Stimulated activated CD4-positive, alpha-beta T cell treated with anti-CD3 and anti-CD28 coated beads, Interleukin-1b, Interleukin-23, amount 100 ng/mL, for 48 hours (primary cell): ENCODE results near the gene TSEN54.
"Not testable (repeated sequence)": the region's sequence is repeated elsewhere in the genome, so short reads cannot be mapped to it uniquely, and the experiment has no call there.

Experiments
- DNase-seq: peaks from one replicate; pipeline ENCODE4 v3.0.0-alpha.2; 2020

Gene TSEN54

DNA sequence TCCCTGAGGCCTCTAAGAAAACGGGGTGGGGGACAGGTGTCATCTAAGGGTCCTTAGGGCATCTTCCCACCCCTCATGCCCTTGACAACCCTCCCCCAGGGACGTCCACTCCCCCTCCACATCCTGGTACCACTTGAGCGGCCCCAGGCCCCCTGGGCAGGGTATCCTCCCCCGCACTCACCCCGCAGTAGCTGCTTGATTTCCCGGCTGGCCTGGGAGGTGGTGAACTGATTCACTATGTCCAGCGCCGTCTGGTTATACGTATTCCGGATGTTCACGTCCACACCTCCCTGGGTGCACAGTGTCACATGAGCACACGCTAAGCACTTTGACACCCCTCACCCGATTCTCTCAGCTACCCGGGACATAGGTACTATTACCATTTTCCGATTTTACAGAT, 10.7 kb upstream of the TSEN54 start:
- no peak for DNase-seq

DNA sequence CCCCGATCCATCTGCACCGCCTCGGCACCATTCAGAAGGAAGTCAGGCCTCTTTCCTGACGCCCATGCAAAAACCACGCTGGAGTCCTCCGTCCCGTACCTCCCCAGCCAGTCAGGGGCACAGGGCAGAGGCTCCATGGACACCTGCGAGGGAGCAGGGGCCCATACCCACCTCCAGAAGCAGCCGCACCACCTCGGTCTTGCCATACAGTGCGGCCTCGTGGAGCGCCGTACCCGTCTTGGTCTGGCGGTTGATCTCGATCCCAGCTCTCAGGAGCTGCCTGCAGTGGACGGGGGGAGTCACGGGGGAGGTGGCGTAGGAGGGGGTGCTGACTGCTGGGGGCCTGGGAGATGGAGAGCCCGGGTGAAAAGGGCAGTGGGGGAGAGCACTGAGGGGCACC, 10.2 kb upstream of the TSEN54 start:
- no peak for DNase-seq

DNA sequence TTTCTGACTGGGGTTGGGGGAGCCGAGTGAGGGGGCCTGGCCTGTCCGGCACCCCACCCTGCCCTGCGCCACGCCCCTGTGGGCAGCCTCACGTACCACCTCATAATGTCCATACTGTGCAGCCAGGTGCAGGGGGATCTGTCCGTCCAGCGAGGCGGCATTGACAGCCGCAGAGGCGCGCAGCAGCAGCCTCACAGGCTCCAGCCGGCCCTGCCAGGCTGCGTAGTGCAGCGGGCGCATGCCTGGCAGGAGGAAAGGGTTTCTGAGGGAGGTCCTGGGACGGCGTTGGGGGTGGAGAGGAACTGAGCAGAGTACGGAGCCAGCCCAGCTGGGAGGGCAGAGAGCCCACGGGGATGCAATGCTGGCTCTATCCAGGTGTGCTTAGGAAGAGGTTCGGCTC, 9.4 kb upstream of the TSEN54 start:
- DNase-seq: no peak

DNA sequence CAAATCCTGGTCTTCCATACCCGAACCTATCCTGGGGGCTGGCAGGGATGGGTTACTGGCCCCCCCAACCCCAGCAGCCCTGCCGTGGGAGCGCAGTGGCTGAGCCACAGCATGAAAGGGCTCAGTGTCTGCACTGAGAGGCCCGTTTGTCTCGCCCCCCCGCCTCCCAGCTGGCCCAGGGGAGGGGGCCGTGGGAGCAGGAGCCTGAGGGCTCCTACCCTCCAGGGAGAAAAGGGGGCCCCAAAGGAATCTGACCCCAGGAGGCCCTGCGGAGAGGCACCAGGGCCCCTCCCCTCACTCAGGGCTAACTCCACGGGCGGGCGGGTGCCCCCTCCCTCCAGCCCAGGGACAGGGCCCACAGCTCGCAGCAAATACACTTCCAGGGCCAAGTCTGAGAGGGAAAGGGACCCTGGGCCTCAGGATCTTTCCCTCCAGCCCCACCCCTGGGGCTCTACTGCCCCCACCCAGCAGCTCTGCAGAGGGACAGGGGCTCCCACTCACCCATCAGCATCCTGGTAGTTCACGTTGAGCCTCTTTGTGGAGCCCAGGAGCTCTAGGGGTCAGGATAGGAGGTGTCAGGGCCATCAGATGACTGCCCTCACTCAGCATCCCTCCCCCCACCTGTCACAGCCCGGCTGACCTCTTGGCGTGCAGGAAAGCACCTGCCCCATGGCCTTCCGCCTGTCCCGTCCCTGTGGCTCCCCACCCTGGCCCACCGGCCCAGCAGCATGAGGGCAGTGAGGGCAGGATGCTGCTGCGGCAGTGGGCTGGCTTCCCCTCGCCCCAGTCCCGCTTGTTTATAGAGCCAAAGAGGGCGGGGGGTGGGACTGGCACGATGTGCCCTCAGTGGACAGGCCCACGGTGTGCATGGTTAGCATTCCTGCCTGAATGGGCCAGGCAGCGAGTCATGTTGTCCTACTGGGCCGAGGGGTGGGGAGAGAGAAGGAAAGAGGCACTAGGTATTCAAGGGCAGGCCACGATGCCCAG, 8.3 kb upstream of the TSEN54 start:
- DNase-seq: no peak

DNA sequence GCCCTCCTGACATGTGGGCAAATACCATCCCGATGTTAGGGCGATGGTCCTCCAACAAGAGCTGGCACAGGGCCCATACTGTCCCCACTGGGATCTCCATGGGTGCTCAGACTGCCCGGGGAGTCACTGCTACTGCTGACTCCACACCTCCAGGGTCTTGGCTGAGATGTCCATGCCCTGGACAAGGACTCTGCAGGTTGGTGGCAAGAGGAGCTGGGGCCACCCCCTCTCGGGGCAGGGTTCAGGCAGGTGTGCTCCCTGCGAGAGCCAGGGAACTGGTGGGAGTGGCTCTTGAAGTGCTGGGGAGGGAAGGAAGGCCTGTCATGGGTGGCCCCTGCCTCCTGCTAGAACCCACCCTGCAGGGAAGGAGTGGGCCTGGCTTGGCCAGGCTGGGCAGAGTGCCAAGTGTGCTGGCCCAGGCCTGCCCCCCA, 7.4 kb upstream of the TSEN54 start:
- DNase-seq: no peak

DNA sequence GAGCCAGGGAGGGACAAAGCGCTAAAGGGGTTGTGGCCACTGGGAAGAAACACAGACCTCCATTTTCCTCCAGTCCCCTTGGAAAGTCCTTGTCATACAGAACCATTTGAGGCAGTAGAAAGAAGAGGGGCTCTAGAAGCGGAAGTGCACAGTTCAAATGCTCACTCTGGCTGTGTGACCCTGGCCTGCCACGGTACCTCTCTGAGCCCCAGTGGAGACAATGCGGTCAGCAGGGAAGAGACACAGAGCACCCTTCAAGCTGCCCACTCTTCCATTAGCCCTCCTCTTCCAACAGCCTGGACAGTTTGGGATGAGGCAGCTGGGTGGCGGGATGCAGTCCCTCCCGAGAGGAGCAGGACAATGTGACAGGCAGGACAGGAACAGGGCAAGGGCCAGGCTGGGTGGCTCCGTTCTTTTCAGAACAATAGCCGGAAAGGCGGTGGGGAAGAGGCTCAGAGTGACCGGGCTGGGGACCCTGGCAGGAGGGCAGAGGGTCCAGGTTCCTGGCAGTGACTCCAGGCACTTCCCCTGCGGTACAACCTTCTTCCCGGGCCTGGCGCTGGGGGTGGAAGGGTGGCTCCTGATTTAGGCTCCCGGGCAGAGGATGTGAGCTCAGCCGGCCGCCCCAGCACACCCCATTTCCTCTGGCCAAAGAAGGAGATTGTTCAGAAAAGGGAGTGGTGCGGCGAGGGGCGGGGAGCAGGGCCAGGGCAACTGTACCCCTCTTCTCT, 6.6 kb upstream of the TSEN54 start:
- no peak for DNase-seq

DNA sequence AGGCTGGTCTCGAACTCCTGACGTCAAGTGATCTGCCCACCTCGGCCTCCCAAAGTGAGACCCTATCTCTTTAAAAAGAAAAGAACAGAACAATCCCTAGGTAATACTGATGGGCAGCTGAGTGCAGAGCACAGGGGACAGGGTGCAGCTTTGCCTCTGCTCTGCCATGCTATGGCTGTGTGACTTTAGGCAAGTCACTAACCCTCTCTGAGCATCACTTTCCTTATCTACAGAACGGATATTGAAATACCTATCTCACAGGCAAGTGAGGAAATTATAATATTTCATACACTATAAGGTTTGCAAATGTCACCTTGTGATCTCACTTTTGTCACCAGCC, 5.1 kb upstream of the TSEN54 start:
- no peak for DNase-seq

DNA sequence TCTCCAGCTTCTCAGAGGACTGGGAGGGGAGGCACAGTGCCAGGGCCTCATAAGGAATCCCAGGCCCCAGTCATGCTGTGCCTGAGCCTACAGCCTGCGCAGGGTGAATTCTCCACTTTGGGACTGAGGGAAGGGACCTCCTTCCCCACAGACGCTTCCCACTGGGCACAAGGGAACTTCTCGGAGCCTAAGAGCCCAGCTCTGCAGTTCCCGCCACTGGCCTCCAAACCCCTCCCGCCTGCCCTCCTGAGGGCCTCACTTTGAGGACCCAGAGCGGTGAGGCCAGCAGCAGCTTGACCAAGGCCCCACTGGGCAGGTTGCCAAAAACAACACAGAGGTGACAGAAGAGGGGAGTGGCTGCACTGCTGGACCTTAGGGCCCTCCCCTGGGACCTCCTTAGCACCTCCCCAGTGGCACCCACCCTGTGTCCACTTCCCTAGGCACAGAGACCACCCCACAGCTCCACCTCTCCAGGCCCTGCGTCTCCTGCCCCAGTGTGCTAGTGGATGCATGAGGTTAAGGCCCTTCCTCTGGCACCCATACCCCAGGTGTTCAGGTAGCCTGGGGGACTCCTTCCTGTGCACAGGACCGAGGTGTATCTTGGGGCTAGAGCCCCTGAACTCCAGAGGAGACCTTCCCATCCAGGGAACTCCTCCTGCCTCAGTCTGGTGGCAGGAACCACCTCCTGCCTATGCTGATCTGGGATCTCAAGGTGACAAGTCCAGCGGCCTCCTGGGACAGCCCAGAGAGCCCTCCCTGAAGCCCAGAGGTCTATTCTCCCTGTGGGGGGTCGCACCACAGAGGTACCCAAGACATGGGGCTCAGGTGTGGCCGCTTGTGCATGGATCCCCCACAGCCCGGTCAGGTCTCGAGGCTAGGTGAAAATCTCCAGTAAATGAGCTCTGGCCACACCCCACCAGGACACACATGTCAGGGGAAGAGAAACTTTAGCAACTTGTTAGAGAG, 4.4 kb upstream of the TSEN54 start:
- no peak for DNase-seq

DNA sequence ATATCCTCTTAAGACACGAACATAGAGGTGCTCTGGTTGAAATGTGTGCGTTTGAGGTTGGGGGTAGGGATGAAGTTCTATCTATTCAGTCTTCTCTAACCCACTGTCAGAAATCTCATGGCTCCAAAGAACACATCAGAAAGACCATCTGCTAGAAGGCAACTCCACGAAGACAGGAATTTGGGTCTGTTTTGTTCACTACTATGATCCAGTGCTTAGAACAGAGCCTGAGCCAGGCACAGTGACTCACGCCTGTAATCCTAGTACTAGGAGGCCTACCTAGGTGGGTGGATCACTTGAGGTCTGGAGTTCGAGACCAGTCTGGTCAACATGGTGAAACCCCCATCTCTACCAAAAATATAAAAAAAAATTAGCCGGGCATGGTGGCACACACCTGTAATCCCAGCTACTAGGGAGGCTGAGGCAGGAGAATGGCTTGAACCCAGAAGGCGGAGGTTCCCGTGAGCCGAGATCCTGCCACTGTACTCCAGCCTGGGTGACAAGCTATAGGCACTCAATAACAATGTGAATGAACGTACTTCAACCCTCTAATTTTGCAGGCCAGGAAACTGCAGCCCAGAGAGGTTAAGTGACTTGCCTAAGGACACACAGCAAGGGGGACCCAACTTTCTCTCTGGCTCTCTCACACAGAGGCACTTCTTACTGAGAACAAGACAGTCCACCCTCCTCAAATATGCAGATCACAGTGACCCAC, 3.2 kb upstream of the TSEN54 start:
- DNase-seq: no peak

DNA sequence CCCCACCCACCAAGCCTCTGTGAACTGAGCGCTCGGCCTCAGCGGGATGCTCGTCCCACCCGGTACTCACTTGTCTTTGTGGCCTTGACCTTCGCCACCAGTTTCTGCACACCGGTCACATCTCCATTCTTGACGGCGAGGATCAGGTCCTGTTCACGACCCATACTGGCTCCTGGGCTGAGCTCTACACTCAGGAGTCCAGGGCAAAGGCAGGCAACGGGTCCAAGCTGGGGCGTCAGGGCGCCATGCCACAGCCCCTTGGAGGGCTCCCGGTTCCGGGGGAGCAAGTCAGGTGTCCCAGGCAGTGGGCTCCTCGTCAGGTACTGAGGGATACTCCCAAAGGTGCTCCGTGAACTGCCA, 2.7 kb upstream of the TSEN54 start:
- no peak for DNase-seq

DNA sequence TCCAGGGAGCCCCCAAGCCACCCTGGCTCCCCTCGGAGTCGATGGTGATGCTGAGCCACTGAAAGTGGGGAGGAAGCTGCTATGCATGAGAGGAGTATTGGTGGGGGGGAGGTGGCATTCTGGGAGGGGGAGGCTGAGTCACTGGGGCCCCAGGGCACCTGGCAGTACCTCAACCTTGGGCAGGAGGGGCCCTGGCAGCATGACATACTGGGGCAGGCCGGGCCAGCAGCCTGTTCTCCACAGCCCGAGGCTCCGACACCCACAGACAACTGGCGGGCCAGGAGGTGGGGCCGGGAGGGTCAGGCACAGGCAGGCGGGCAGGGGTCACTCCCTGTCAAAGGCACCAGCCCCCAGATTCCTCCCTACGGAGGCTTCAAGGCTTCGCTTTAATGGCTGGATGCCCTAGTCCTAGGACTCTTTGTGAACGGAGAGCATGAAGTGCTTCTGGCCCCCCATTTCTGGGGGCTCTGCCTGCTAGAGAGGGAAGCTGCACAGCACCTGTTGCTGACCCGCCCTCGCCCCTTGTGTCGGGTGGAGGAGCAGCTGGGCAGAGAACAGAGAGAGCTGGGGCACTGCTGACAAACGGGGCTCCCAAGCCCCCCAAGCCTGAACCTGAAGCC, 1.9 kb upstream of the TSEN54 start:
- DNase-seq: no peak

DNA sequence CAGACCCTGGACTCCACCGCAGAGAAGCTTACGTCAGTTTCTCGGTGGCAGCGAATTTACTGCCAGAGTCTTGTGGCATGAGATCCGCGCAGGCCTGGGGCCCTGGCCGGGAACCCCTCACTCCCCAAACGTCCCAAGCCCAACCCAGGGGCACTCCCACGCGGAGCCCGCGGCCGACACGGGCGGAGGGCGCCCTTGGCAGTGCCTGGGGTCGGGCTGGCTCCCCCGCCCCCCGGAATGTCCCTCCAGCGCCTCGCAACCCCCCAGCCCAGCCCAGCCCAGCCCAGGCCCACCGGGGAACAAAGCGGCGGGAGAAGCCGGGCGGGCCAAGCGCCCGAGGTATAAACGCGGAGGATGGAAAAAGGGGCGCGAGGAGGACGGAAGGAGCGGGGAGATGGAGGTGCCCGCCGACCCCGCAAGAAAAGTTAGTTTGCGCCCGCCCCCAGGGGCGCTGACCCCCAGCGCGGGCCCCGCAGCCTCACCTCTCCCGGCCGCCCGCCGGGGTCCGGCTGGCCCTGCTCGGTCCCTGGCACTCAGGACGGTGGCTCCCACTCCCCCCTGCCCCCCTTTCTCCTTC, 1.3 kb upstream of the TSEN54 start:
- no peak for DNase-seq

DNA sequence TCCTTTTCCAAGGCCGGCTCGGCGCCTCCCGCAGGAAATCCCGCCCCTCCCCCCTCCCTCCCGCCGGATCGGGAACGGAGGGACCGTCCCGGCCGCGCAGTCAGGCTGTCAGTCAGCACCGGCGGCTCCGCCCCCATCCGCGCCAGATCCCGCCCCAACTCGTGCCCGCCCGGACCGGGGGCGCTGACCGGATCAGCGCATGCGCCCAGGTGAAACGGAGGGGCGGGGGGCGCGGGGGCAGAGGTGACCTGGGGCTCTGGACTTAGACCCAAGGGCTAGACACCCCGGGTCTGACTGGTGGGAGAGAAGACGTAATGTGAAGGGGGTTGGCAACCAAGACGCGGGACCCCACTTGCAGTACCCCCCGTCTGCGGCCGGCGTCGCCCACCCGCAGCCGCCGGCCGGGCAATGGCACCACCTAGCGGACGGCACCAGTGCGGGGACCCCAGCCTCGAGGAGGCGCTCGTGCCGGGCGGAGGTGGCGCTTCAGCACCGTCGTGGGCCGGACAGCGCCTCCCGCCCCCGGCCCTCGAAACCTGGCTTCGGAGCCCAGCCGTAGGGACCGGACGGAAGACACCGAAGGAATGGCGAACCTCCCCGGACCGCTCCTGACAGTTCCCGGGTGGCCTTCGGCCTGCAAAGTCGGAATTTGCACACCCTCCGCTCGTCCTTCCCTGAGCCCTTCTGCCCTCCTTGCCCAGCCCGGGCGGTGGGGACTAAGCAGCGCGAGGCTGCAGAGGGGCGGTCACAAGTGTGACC, 653 bp upstream of the TSEN54 start, which contains the start of gene CASKIN2:
CASKIN2 (minus strand) TSS at position 42 of the 759 bp plus-strand sequence. CDS start 1,733 bp downstream, outside the sequence.
- DNase-seq: peak; percentile 85

DNA sequence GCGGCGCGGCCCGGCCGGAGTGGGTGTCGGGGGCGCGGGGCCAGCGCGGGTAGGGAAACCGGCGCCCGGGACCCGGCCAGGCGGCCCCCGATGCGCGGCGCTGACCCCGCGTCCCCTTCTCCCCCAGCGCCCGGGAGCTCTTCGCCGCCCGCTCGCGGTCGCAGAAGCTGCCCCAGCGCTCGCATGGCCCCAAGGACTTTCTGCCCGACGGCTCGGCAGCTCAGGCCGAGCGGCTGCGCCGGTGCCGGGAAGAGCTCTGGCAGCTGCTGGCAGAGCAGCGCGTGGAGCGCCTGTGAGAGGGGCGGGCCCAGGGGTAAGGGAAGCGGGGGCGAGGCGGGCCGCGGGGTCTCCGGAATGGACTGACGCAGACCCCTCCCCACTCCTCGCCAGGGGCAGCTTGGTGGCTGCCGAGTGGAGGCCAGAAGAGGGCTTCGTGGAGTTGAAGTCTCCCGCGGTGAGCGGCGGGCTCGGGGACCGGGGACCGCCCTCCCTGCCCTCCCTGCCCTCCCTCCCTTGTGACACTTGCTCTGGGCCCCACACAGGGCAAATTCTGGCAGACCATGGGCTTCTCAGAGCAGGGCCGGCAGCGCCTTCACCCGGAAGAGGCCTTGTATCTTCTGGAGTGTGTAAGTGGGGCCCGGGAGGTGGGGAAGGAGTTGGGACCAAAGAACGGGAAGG, 430 bp downstream of the TSEN54 start:
- peak; percentile 26 for DNase-seq

DNA sequence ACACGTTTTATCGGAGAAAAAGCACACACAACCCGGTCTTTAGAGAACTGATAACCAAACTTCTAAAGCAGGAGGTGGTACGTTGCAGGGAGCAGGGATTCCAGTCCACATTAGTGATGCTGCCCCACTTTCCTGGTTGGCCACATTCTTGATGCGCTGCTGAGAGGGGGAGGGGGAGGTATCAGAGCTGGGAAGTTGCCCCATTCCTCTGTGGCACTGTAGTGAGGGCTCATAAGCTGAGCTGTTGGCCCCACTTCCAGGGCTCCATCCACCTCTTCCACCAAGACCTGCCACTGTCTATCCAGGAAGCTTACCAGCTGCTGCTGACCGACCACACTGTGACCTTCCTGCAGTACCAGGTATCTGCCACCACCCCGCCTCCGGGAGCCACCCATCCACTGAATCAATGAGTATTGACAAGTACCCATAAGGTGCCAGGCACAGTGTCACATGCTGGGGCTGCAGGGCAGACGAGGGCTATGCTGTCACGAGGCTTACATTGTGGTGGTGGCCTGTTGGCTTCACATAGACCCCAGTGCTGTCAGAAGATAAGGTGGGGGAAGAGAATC, 1.1 kb downstream of the TSEN54 start:
- peak; percentile 49 for DNase-seq

DNA sequence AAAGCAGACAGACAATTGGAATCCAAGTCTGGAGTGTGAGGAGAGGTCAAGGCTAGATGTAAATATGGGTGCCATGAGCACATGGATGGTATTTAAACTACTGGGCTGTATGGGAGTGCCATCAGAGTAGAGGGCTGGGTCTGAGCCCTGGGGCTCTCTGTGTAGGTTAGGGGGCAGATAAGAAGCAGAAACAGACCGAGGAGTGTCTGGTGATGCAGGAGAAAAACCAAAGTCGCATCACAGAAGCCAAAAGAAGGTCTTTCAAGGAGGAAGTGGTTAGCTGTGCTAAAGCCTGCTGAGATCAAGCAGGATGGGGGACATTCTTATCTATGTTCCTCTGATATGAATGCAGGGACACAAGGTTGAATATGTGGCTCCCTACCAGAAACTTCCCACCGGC, 1.9 kb downstream of the TSEN54 start:
- DNase-seq: no peak

DNA sequence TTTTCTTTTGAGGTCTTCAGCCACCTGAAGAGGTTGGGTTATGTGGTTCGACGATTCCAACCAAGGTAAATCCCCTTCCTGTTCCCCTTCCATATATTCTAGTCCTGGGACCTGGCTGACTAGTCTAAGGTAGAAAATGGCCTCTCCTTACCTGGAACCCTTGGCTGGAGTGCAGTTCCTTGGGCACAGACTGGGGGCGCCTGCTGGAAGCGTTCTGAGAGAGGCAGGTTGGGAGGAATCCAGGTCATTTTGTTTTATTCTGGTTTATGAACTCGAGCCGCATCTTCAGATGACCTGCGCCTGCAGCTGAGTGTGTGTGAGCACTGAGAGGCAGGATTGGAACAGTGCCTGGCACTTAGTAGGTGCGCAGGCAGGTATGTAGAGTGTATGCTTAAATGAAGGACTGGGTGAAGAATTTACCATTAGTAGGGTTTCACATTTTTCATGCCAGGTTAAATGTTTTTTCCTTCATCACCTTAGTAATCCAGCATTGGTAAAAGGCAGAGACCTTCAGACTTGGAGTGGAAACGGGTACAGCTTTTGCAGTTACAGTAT, 2.7 kb downstream of the TSEN54 start:
- DNase-seq: no peak

DNA sequence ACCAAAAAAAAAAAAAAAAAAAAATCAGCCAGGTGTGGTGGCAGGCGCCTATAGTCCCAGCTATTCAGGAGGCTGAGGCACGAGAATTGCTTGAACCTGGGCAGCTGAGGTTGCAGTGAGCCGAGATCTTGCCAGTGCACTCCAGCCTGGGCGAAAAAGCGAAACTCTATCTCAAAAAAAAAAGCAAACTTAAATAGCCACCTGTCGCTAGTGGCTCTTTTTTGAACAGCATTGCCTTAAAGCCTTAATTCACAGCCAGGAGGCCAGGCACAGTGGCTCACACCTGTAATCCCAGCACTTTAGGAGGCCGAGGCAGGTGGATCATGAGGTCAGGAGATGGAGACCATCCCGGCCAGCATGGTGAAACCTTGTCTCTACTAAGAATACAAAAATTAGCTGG, 4.1 kb downstream of the TSEN54 start:
- DNase-seq: not testable (repeated sequence)

DNA sequence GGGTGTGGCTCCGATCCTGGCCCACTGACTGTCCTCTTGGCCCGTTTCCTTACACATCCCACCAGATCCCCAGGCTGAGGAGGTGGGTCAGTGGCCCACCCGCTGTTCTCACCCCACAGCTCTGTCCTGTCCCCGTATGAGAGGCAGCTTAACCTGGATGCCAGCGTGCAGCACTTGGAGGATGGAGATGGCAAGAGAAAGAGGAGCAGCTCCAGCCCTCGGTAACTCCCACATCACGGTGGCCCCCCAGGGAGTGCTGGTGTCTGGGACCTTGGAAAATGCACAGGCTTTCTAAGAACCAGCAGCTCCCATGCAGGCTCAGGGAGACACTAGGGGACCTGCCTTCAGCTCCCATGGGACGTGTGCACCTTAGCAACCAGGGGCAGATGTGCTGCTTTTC, 5.0 kb downstream of the TSEN54 start:
- no peak for DNase-seq
